Measurements from ENCODE around the gene PRDM8.

- TF ChIP-seq CTCF (conservative IDR thresholded peaks at IDR 0.05; ENCODE audit: low read depth, low read length) = no peak
- no peak for TF ChIP-seq CEBPB (IDR thresholded peaks at IDR 0.05; ENCODE audit: low read depth, low read length)
Observed at GRCh38 chr4:80196922-80197573, at the start of gene PRDM8.
